ENCODE data around the gene ARHGAP6.

The ARHGAP6 gene

GRCh38 chrX:11472381-11472780 lies 193.3 kb downstream of the ARHGAP6 start:
- peaks cover 72% of the 10 kb centered on the region for H3K27me3 ChIP-seq
- H3K4me3 ChIP-seq, result no peak overlapping the region
- H4K20me1 ChIP-seq, result no peaks in the 10 kb centered on the region
- H3K9me3 ChIP-seq, result no peaks in the 10 kb centered on the region
- no peaks in the 10 kb centered on the region for H3K36me3 ChIP-seq
- no peaks in the 10 kb centered on the region for H3K4me1 ChIP-seq
- TF ChIP-seq Cebpa-rat (IDR thresholded peaks at IDR 0.05), result no peak
- H3K27ac ChIP-seq, result no peak overlapping the region
- H3K4me2 ChIP-seq, result no peak overlapping the region
- H3K9ac ChIP-seq, result no peak overlapping the region

- Histone ChIP-seq H3K27ac (no peak overlapping the region), H3K9ac (no peak overlapping the region), H3K27me3 (peaks cover 86% of the 10 kb centered on the region), H3K36me3 (no peaks in the 10 kb centered on the region), H3K4me1 (no peaks in the 10 kb centered on the region), H4K20me1 (no peaks in the 10 kb centered on the region; the same call in 1 of the 2 replicates), H3K4me3 (no peak overlapping the region), H3K9me3 (no peaks in the 10 kb centered on the region), H3K4me2 (no peak overlapping the region)
- no peak for TF ChIP-seq Cebpa-rat (IDR thresholded peaks at IDR 0.05)
These were observed 195.3 kb downstream of the ARHGAP6 start for GRCh38 chrX:11470250-11470974.

GRCh38 chrX:11465648-11466411 lies 199.9 kb downstream of the ARHGAP6 start:
- Histone ChIP-seq H3K4me2 (no peak overlapping the region), H3K27me3 (peaks cover 92% of the 10 kb centered on the region), H3K4me3 (no peak overlapping the region), H3K9ac (no peak overlapping the region), H4K20me1 (no peaks in the 10 kb centered on the region; the same call in 1 of the 2 replicates), H3K36me3 (no peaks in the 10 kb centered on the region), H3K4me1 (no peaks in the 10 kb centered on the region), H3K27ac (no peak overlapping the region), H3K9me3 (no peaks in the 10 kb centered on the region)
- TF ChIP-seq Cebpa-rat (IDR thresholded peaks at IDR 0.05), result no peak

- Histone ChIP-seq H3K4me1 (no peaks in the 10 kb centered on the region), H4K20me1 (no peaks in the 10 kb centered on the region; the same call in 1 of the 2 replicates), H3K27ac (no peak overlapping the region), H3K36me3 (no peaks in the 10 kb centered on the region), H3K4me2 (no peak overlapping the region), H3K9me3 (no peaks in the 10 kb centered on the region), H3K9ac (no peak overlapping the region), H3K4me3 (no peak overlapping the region), H3K27me3 (peaks cover 92% of the 10 kb centered on the region)
- TF ChIP-seq Cebpa-rat (IDR thresholded peaks at IDR 0.05), result no peak
These were observed 200.8 kb downstream of the ARHGAP6 start for GRCh38 chrX:11464836-11465463.

GRCh38 chrX:11464380-11464779 lies 201.3 kb downstream of the ARHGAP6 start:
- Histone ChIP-seq H3K9ac (no peak overlapping the region), H3K27me3 (peaks cover 92% of the 10 kb centered on the region), H3K4me2 (no peak overlapping the region), H3K36me3 (no peaks in the 10 kb centered on the region), H3K27ac (no peak overlapping the region), H4K20me1 (no peaks in the 10 kb centered on the region; the same call in 1 of the 2 replicates), H3K4me3 (no peak overlapping the region), H3K9me3 (no peaks in the 10 kb centered on the region), H3K4me1 (no peaks in the 10 kb centered on the region)
- TF ChIP-seq Cebpa-rat (IDR thresholded peaks at IDR 0.05), result no peak

- Histone ChIP-seq H4K20me1 (no peaks in the 10 kb centered on the region; the same call in 1 of the 2 replicates), H3K36me3 (no peaks in the 10 kb centered on the region), H3K27ac (no peak overlapping the region), H3K4me1 (no peaks in the 10 kb centered on the region), H3K4me2 (no peak overlapping the region), H3K9ac (no peak overlapping the region), H3K4me3 (no peak overlapping the region), H3K9me3 (no peaks in the 10 kb centered on the region), H3K27me3 (peaks cover 96% of the 10 kb centered on the region)
- TF ChIP-seq Cebpa-rat (IDR thresholded peaks at IDR 0.05), result no peak
These were observed 203.1 kb downstream of the ARHGAP6 start for GRCh38 chrX:11462648-11463047.

- TF ChIP-seq Cebpa-rat (IDR thresholded peaks at IDR 0.05), result no peak
- H3K4me1 ChIP-seq, result no peaks in the 10 kb centered on the region
- no peaks in the 10 kb centered on the region for H3K36me3 ChIP-seq
- no peaks in the 10 kb centered on the region for H3K9me3 ChIP-seq
- no peak overlapping the region for H3K4me2 ChIP-seq
- no peaks in the 10 kb centered on the region; the same call in 1 of the 2 replicates for H4K20me1 ChIP-seq
- no peak overlapping the region for H3K27ac ChIP-seq
- H3K4me3 ChIP-seq, result no peak overlapping the region
- H3K9ac ChIP-seq, result no peak overlapping the region
- peaks cover 96% of the 10 kb centered on the region for H3K27me3 ChIP-seq
These were observed 203.6 kb downstream of the ARHGAP6 start for GRCh38 chrX:11462136-11462535.

GRCh38 chrX:11461201-11462001 lies 204.3 kb downstream of the ARHGAP6 start:
- no peaks in the 10 kb centered on the region for H3K9me3 ChIP-seq
- no peak overlapping the region for H3K4me3 ChIP-seq
- H3K36me3 ChIP-seq, result no peaks in the 10 kb centered on the region
- no peak overlapping the region for H3K4me2 ChIP-seq
- no peaks in the 10 kb centered on the region for H4K20me1 ChIP-seq
- H3K27ac ChIP-seq, result no peak overlapping the region
- no peak overlapping the region for H3K9ac ChIP-seq
- no peak for TF ChIP-seq Cebpa-rat (IDR thresholded peaks at IDR 0.05)
- H3K4me1 ChIP-seq, result no peaks in the 10 kb centered on the region
- H3K27me3 ChIP-seq, result peaks cover 95% of the 10 kb centered on the region

- no peaks in the 10 kb centered on the region for H4K20me1 ChIP-seq
- no peak overlapping the region for H3K9ac ChIP-seq
- TF ChIP-seq Cebpa-rat (IDR thresholded peaks at IDR 0.05), result no peak
- H3K9me3 ChIP-seq, result no peaks in the 10 kb centered on the region
- H3K4me2 ChIP-seq, result no peak overlapping the region
- peaks cover 93% of the 10 kb centered on the region for H3K27me3 ChIP-seq
- H3K27ac ChIP-seq, result no peak overlapping the region
- H3K4me1 ChIP-seq, result no peaks in the 10 kb centered on the region
- no peak overlapping the region for H3K4me3 ChIP-seq
- H3K36me3 ChIP-seq, result no peaks in the 10 kb centered on the region
These were observed 205.4 kb downstream of the ARHGAP6 start for GRCh38 chrX:11460347-11460746.

Measured in BLaER1 (cell line).